Measurements from ENCODE around the gene WDR44. TPM values are rescaled to one million over a fixed set of nuclear protein-coding genes. Genes with fewer than 3 reads are reported as not detected.

WDR44 gene
- total and polyA plus RNA-seq, 2 of the 4 experiments (the other 2 are of a cell fraction): 10.0 to 11.8 TPM

- no peak for ATAC-seq (ENCODE audit: low read depth)
- peak; percentile 24 for DNase-seq
- Histone ChIP-seq H3K4ac (ENCODE audit: low read depth, low read length) (no peak overlapping the region), H2BK5ac (ENCODE audit: low read depth, low read length, poor library complexity, severe bottlenecking) (no peak overlapping the region), H3K9me1 (ENCODE audit: insufficient read depth, low read length) (no peaks in the 10 kb centered on the region), H3K27ac (ENCODE audit: insufficient read depth, low read length) (no peak overlapping the region), H3K14ac (replicated peaks; ENCODE audit: low read depth, low read length) (no peak overlapping the region), H2BK120ac (ENCODE audit: low read depth, low read length) (no peak overlapping the region), H2AK5ac (ENCODE audit: low read depth, low read length) (no peak overlapping the region), H3K4me2 (ENCODE audit: low read depth, low read length) (no peak overlapping the region), H3K56ac (ENCODE audit: extremely low read depth, insufficient read depth, low read length) (no peak overlapping the region), H2BK15ac (ENCODE audit: low read depth, low read length) (no peak overlapping the region), H3K27me3 (ENCODE audit: control insufficient read depth, insufficient read depth, low read length) (no peaks in the 10 kb centered on the region), H2AFZ (replicated peaks; ENCODE audit: low read length, poor library complexity) (no peak overlapping the region), H3K4me3 (ENCODE audit: insufficient read depth, low read depth, low read length) (no peak overlapping the region), H4K5ac (ENCODE audit: low read depth, low read length) (no peak overlapping the region), H4K20me1 (ENCODE audit: insufficient read depth, low read length) (no peaks in the 10 kb centered on the region), H4K8ac (ENCODE audit: low read depth in 2 of 2, low read length in 2 of 2) (no peak overlapping the region), H3K36me3 (ENCODE audit: control insufficient read depth, insufficient read depth, low read length) (no peaks in the 10 kb centered on the region), H3K9me3 (ENCODE audit: control insufficient read depth, insufficient read depth, low read length) (peaks cover 1% of the 10 kb centered on the region; the same call in 1 of the 2 replicates), H2BK20ac (ENCODE audit: low read depth, low read length) (no peak overlapping the region), H3K18ac (ENCODE audit: low read depth, low read length) (no peak overlapping the region), H4K91ac (ENCODE audit: insufficient read depth, low read depth, low read length) (no peak overlapping the region), H3K4me1 (ENCODE audit: control insufficient read depth, insufficient read depth, low read length) (no peaks in the 10 kb centered on the region), H3K23ac (ENCODE audit: low read depth, low read length) (no peak overlapping the region), H3K9ac (ENCODE audit: low read depth, low read length) (no peak overlapping the region), H2AK9ac (replicated peaks; ENCODE audit: low read depth, low read length, poor library complexity) (no peak overlapping the region), H3K79me1 (ENCODE audit: low read depth in 1 of 2, low read length in 2 of 2) (no peaks in the 10 kb centered on the region)
- CTCF ChIA-PET: no interaction called here
- no peak for TF ChIP-seq NFE2L2 (IDR thresholded peaks at IDR 0.05; ENCODE audit: low read depth, low read length)
- no peak for TF ChIP-seq CHD1 (IDR thresholded peaks at IDR 0.05; ENCODE audit: low read depth, low read length)
- no peak for TF ChIP-seq RFX5 (IDR thresholded peaks at IDR 0.05; ENCODE audit: low read depth, low read length)
- TF ChIP-seq FOS (IDR thresholded peaks at IDR 0.05; ENCODE audit: low read depth, low read length): no peak
- TF ChIP-seq MAFK (IDR thresholded peaks at IDR 0.05; ENCODE audit: low read depth, low read length): no peak
- no CpG with 5 or more reads among the region's 6 CpGs for WGBS, 2 experiments (ENCODE audit: extremely low coverage in 2 of 2, insufficient read length in 1 of 2)
- dilution Hi-C loops (cut with HindIII; ENCODE audit: low sequenced_read_pairs, unreplicated experiment) (no loop called here), in situ Hi-C loops (cut with MboI; ENCODE audit: low sequenced_read_pairs) (loop anchor here (25.0 kb wide), 1 partner anchor 338 kb away; the partner anchor contains the start of gene ZCCHC12), intact Hi-C loops (cut with micrococcal nuclease) (no loop called here)
- POLR2A ChIA-PET (ENCODE audit: unreplicated experiment): no interaction called here
- no TSS peak for BruUV-seq (replicated peaks)
Measured at GRCh38 chrX:118474586-118474985, 128.7 kb downstream of the WDR44 start.

Measured in IMR-90 (cell line).